OCI-LY1 (cell line): ENCODE results near the gene MBD5.

ENCODE experiments used
- H2AFZ ChIP-seq: fragments of 200-600 bp; sonication (generic), shearing (Covaris generic); 2 replicates; pipeline ENCODE4 v1.6.0; 2014; ENCODE audit warnings: antibody characterized with exemption, mild to moderate bottlenecking, low read length
- H3F3A ChIP-seq: fragments of 200-600 bp; sonication (generic), shearing (Covaris generic); 2 replicates; pipeline ENCODE4 v1.6.0; 2014; ENCODE audit warnings: mild to moderate bottlenecking, antibody characterized with exemption, low read length, moderate library complexity; ENCODE audit not compliant: insufficient read depth
- H3K27ac ChIP-seq: fragments of 200-600 bp; sonication (generic); 2 replicates; pipeline ENCODE4 v1.5.1; 2014; ENCODE audit warnings: low read length, mixed run types, mild to moderate bottlenecking, low read depth; ENCODE audit not compliant: poor library complexity, severe bottlenecking
- H3K27me3 ChIP-seq: fragments of 200-600 bp; sonication (generic); 2 replicates; pipeline ENCODE4 v1.6.0; 2014; ENCODE audit warnings: antibody characterized with exemption, mild to moderate bottlenecking, low read length, moderate library complexity; ENCODE audit not compliant: insufficient read depth
- H3K36me3 ChIP-seq: fragments of 200-600 bp; sonication (generic); 2 replicates; pipeline ENCODE4 v1.6.1; 2014; ENCODE audit warnings: mild to moderate bottlenecking, antibody characterized with exemption, low read length, moderate library complexity, mixed read lengths; ENCODE audit not compliant: insufficient read depth
- H3K4me1 ChIP-seq: fragments of 200-600 bp; sonication (generic); 2 replicates; pipeline ENCODE4 v1.5.1; 2014; ENCODE audit warnings: mild to moderate bottlenecking, low read length, moderate library complexity; ENCODE audit not compliant: insufficient read depth, severe bottlenecking
- H3K4me2 ChIP-seq: fragments of 200-600 bp; sonication (generic), shearing (Covaris generic); 2 replicates; pipeline ENCODE4 v1.6.1; 2014; ENCODE audit warnings: low read length
- H3K4me3 ChIP-seq: fragments of 200-600 bp; sonication (generic); 2 replicates; pipeline ENCODE4 v1.5.1; 2014; ENCODE audit warnings: low read length, low read depth, mild to moderate bottlenecking, mixed read lengths; ENCODE audit not compliant: poor library complexity, severe bottlenecking
- H3K79me2 ChIP-seq: fragments of 200-600 bp; shearing (Covaris generic); 2 replicates; pipeline ENCODE4 v1.6.1; 2016; ENCODE audit warnings: mixed run types, low read length, mixed read lengths; ENCODE audit not compliant: insufficient read depth
- H3K9ac ChIP-seq: fragments of 200-600 bp; sonication (generic), shearing (Covaris generic); 2 replicates; pipeline ENCODE4 v1.6.1; 2014; ENCODE audit warnings: mild to moderate bottlenecking, low read length, mixed read lengths
- H3K9me2 ChIP-seq: fragments of 200-600 bp; sonication (generic), shearing (Covaris generic); 2 replicates; pipeline ENCODE4 v1.6.1; 2014; ENCODE audit warnings: low read depth, mild to moderate bottlenecking, low read length, mixed read lengths
- H3K9me3 ChIP-seq: fragments of 200-600 bp; shearing (Covaris generic); 2 replicates; pipeline ENCODE4 v1.6.1; 2014; ENCODE audit warnings: low read length, mixed read lengths
- H4K20me1 ChIP-seq: fragments of 200-600 bp; sonication (generic), shearing (Covaris generic); 2 replicates; pipeline ENCODE4 v1.6.0; 2016; ENCODE audit warnings: mild to moderate bottlenecking, low read length; ENCODE audit not compliant: insufficient read depth
- EZH2 ChIP-seq: fragments of 200-600 bp; sonication (generic), shearing (Covaris generic); IDR thresholded peaks from 2 replicates; pipeline ENCODE4 v1.8.0; 2017; ENCODE audit warnings: borderline replicate concordance, mixed run types, mild to moderate bottlenecking, antibody characterized with exemption, low read length, moderate library complexity, mixed read lengths
- TF ChIP-seq, protein P1 (sequence below): fragments of 200-600 bp; sonication (generic), shearing (Covaris generic); IDR thresholded peaks from 2 replicates; pipeline ENCODE4 v1.5.1; 2017; ENCODE audit warnings: mild to moderate bottlenecking, antibody characterized with exemption, low read length, moderate library complexity, mixed read lengths

The MBD5 gene

GRCh38 chr2:148110184-148110583 is 89.3 kb downstream of the MBD5 start:
- H3K4me2 ChIP-seq: no peak overlapping the region
- H3K9me2 ChIP-seq: no peaks in the 10 kb centered on the region
- no peaks in the 10 kb centered on the region for H3K9me3 ChIP-seq
- H3F3A ChIP-seq: no peaks in the 10 kb centered on the region; the same call in 1 of the 2 replicates
- H4K20me1 ChIP-seq: no peaks in the 10 kb centered on the region
- H3K27me3 ChIP-seq: no peaks in the 10 kb centered on the region
- H3K4me1 ChIP-seq: peaks cover 6% of the 10 kb centered on the region
- no peak overlapping the region for H3K27ac ChIP-seq
- no peak overlapping the region for H3K9ac ChIP-seq
- TF ChIP-seq, protein P1, sequence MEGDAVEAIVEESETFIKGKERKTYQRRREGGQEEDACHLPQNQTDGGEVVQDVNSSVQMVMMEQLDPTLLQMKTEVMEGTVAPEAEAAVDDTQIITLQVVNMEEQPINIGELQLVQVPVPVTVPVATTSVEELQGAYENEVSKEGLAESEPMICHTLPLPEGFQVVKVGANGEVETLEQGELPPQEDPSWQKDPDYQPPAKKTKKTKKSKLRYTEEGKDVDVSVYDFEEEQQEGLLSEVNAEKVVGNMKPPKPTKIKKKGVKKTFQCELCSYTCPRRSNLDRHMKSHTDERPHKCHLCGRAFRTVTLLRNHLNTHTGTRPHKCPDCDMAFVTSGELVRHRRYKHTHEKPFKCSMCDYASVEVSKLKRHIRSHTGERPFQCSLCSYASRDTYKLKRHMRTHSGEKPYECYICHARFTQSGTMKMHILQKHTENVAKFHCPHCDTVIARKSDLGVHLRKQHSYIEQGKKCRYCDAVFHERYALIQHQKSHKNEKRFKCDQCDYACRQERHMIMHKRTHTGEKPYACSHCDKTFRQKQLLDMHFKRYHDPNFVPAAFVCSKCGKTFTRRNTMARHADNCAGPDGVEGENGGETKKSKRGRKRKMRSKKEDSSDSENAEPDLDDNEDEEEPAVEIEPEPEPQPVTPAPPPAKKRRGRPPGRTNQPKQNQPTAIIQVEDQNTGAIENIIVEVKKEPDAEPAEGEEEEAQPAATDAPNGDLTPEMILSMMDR: no peak
- H3K36me3 ChIP-seq: 0 out of 2 replicates have a peak, but pooled peaks cover 4% of the 10 kb centered on the region
- H2AFZ ChIP-seq: no peak overlapping the region
- no peak overlapping the region for H3K4me3 ChIP-seq
- H3K79me2 ChIP-seq: no peaks in the 10 kb centered on the region

DNA sequence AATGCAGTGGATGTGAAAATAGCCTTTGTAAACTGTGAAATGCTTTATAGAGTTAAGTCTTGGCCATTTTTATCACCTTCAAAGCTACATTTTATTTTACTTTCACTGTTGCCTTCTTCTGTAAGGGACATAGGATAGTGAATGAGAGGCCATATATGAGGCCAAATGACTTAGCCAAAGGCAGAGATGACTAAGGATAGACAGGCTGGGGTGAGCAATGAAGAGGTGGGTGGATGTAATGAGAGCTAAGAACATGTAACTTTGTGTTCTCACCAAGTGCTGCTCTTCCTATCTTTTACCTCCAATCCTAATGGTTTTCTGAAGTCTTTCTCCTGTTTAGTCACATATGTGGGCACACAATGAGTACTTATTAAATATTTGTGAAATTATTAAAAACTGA is 101.9 kb downstream of the MBD5 start:
- H3K36me3 ChIP-seq: no peaks in the 10 kb centered on the region
- TF ChIP-seq, protein P1: no peak
- TF ChIP-seq EZH2: no peak
- no peaks in the 10 kb centered on the region for H3F3A ChIP-seq
- no peaks in the 10 kb centered on the region for H3K9me2 ChIP-seq
- H3K79me2 ChIP-seq: no peaks in the 10 kb centered on the region
- H3K4me2 ChIP-seq: no peak overlapping the region
- no peak overlapping the region for H3K4me3 ChIP-seq
- H3K27ac ChIP-seq: no peak overlapping the region
- no peaks in the 10 kb centered on the region for H3K27me3 ChIP-seq
- no peak overlapping the region for H2AFZ ChIP-seq
- no peak overlapping the region for H3K9ac ChIP-seq
- H4K20me1 ChIP-seq: no peaks in the 10 kb centered on the region
- H3K4me1 ChIP-seq: no peaks in the 10 kb centered on the region
- no peaks in the 10 kb centered on the region for H3K9me3 ChIP-seq

GRCh38 chr2:148124271-148124670 is 103.4 kb downstream of the MBD5 start:
- Histone ChIP-seq H3K36me3 (no peaks in the 10 kb centered on the region), H3F3A (no peaks in the 10 kb centered on the region), H3K27me3 (no peaks in the 10 kb centered on the region), H4K20me1 (no peaks in the 10 kb centered on the region), H3K4me2 (no peak overlapping the region), H3K4me3 (no peak overlapping the region), H3K79me2 (no peaks in the 10 kb centered on the region), H3K4me1 (no peaks in the 10 kb centered on the region), H3K27ac (no peak overlapping the region), H3K9me3 (no peaks in the 10 kb centered on the region), H3K9me2 (no peaks in the 10 kb centered on the region), H2AFZ (no peak overlapping the region), H3K9ac (no peak overlapping the region)
- TF ChIP-seq EZH2: no peak
- TF ChIP-seq, protein P1: no peak
